ENCODE measurements around the gene SPECC1L.

Gene SPECC1L

GRCh38 chr22:24466716-24467328, 196.2 kb downstream of the SPECC1L start:
- DNase-seq: peak in 5 of 51 donors; percentile 2 to 24 (median 10)

- DNase-seq: no peak
Observed at GRCh38 chr22:24467340-24467739, 196.7 kb downstream of the SPECC1L start.

All from hypothalamus (tissue), 51 donors.